GM15510 (cell line): Measurements from ENCODE around the gene KAT7.

ENCODE experiments used
- POLR2A ChIP-seq: IDR thresholded peaks from 3 replicates; pipeline ENCODE4 v1.6.1; 2011; ENCODE audit warnings: borderline replicate concordance; ENCODE audit not compliant: insufficient read length; ENCODE audit errors: extremely low read depth

KAT7 gene

DNA sequence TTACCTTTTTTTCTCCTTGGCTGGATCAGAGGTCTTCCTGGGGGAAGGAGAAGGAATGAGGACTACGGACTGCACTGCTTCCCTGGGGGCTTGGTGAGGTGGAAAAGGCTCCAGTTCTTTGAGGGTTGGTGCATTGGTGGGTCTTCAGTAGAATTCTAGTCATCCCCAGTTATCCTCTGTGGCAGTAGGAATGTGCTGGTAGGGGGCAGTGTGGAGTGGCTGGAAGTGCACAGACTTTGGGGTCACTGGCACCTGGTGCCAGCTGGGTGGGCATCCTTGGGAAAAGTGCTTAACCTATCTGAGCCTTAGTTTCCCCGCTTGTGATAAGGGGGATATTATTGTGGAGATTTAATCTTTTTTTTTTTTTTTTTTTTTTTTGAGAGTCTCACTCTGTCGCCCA, 53.1 kb downstream of the KAT7 start:
- TF ChIP-seq POLR2A, result no peak

DNA sequence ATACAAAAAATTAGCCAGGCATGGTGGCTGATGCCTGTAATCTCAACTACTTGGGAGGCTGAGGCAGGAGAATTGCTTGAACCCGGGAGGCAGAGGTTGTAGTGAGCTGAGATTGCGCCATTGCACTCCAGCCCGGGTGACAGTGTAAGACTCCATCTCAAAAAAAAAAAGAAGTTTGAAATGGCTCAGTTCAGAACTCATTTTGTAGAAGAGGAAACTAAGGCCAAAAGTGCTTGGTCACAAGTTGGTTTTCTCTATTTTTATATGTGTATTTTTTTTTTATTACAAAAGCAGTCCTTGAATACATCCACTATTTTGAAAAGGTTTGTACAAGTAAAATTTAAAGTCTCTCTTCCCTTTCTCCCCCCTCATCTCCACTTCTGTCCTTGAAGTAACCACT, 53.9 kb downstream of the KAT7 start:
- TF ChIP-seq POLR2A, result no peak

DNA sequence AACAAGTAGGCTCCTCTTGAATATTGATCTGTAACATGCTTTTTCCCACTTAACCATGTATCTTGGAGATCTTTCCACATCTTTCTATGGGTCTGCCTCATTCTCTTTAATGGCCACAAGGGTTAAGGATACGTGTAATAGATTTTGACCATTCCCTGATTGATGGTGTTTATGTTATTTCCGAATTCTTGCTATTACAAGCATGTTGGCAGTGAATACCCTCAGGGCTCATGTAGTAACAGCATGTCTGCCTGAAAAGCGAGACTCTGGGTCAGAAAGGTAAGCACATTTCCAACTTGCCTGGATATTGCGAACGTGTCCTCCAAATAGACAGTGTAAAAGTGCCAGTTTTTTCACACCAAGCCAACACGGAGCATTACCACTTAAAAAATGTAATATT, 54.4 kb downstream of the KAT7 start:
- TF ChIP-seq POLR2A, result no peak

DNA sequence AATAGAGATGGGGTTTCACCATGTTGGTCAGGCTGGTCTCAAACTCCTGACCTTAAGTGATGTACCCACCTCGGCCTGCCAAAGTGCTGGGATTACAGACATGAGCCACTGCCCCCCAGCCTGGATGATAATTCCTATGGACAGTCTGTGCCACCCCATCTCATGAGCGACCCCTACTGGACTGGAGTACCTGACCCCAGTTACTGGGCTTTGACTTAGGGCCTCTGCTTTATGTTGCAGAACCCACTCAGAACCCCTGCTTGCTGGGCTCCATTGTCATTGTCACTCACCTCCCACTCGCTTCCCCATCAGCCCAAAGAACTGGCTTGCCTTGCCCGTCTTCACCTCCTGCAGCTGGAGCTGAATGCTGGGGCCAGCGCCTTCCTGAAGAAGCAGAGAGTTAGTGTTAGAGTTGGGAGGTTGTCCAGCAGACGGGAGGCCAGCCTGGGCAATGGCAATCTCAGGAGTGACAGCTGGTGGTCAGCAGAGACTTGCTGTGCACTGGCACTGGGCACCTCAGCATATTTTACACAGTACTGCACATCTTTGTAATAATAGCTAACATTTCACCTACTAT, 55.4 kb downstream of the KAT7 start:
- TF ChIP-seq POLR2A, result no peak

DNA sequence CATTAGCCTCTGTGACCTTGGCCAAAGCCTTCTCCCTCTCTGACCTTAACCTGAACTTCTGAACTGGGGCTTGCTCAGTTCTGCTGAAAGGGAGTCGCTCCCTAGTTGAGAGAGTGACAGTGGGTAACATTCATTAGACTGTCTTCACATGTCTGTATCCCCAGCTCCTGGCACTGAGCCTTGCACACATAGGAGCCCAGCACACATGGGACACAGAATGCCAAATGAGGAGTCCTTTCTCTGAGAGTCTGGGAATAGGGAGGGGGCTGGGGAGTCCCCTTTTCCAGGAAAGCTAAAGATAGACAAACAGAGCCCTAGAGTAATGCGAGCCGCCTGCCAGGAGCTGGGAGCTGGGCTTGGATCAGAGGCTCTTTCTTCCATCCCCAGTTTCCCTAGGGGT, 56.8 kb downstream of the KAT7 start:
- TF ChIP-seq POLR2A, result no peak

DNA sequence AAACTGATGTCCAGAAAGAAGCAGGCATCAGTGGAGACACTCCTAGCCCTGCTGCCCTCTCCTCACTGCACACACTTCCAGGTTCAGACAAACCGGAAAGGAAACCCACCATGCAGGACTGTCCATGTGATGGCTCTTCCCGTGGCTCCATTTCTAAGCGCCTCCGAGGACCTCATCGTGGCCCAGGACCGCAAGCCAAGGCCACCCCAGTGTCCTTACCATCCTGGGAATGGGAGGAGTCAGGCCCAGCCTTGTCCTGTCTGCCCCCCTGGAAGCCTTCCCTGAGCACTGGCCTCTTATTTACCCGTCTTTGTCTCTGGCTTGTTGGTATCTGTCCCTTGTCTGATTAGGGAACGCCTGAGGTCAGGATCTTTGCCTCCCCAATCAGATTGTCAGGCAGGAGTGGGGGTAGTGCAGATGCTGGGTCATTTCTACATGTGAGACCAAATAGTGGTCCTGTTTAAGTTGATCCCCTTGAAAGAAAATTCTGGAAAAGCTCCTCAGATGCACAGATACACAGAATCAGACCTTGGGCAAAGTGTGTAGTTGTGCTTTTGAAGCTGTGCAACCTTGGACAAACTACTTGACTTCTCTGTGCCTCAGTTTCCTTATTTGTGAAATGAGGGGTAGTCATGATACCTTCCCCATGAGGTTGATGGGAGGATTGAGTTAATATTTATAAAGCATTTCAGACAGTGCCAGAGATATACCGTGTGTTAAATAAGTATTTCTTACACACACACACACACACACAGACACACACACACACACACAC, 58.6 kb downstream of the KAT7 start:
- TF ChIP-seq POLR2A, result no peak

DNA sequence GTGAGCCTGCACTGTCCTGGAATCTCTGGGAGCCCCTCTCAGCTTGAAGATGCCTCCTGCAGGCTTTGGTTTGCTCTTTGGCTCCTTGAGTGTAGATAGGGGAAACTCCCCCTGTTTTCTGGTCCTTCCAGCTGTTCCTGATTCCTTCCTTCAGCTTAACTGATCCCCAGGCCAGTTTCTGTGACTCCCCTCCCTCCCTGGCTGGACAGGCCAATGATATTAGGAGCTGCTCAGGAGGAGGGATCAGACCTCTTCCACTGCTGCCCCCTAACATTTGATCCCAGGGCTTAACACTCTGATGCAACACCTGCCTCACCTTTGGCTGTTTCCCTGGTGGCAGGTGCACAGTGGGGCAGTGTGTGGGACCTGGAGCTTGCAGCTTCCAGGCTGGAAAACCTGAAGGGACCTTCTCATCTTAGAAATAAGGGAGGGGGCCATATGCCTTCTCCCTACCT, 59.6 kb downstream of the KAT7 start, which contains the start of gene TAC4:
Gene TAC4, minus strand, starts transcription at position 51 of the 455 bp plus-strand sequence. CDS start 52 bp downstream, outside the sequence.
- no peak for TF ChIP-seq POLR2A

DNA sequence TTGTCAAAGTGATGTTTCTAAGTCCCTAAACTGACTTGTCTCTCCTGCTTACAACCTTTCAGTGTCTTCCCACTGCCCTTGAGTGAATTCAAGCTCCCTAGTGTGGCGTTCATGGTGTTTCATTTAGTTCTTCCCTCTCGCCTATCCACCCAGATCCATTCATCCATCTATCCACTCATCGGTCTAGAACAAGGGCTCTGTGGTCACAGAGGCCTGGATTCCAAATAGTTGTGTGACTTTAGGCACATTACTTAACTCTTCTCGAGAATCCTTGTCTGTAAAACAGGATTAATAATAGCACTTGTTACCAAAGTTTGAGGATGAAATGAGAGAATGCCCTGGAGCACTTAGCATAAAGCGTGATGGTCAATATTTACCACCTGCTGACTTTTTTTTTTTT, 60.3 kb downstream of the KAT7 start:
- no peak for TF ChIP-seq POLR2A

DNA sequence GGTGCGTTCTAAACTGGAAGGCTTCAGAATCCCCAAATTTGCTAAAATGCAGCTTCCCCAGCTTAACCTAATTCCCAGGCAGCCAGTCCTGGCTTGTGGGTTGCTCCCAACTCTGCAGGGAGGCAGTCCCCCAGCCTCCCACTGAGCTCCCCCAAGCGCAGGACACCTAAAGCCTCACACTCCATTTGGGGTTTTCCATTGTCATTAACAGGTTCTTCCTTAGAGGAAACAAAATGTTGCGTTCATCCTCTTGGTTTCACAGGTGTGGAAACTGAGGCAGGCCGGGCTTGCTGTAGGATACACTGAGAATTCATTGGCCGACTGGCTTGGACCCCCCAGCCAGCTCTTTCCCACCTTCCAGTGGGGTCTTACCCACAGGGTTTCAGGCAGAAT, 61.7 kb downstream of the KAT7 start:
- no peak for TF ChIP-seq POLR2A

DNA sequence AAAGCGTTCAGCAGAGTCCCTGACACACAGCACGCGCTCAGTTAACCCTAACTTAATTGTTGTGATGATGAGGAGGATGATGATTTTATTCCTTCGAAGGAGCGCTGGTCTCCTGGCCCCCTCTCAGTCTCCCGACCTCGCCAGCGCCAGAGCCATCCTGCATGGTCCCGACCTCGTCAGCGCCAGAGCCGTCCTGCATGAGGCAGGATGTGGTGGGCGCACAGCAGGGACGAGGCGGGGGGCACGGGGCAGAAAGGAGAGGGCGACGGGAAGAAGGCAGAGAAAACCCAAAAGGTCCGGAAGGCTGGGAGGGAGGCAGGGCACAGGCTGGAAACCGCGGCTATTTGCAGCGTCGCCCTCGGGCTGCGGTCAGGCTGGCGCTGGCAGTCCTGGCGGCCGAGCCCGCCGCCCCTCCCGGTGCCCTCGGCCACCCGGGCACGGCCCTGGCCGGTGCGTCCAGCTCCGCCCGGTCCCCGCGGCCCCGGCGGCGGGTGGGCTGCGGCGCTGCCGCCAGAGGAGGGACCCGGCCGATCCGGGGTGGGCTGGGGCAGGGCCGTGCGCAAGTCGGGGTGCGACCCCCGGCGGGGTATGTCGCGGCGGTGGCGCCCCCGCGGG, 62.4 kb downstream of the KAT7 start:
- TF ChIP-seq POLR2A, result no peak

DNA sequence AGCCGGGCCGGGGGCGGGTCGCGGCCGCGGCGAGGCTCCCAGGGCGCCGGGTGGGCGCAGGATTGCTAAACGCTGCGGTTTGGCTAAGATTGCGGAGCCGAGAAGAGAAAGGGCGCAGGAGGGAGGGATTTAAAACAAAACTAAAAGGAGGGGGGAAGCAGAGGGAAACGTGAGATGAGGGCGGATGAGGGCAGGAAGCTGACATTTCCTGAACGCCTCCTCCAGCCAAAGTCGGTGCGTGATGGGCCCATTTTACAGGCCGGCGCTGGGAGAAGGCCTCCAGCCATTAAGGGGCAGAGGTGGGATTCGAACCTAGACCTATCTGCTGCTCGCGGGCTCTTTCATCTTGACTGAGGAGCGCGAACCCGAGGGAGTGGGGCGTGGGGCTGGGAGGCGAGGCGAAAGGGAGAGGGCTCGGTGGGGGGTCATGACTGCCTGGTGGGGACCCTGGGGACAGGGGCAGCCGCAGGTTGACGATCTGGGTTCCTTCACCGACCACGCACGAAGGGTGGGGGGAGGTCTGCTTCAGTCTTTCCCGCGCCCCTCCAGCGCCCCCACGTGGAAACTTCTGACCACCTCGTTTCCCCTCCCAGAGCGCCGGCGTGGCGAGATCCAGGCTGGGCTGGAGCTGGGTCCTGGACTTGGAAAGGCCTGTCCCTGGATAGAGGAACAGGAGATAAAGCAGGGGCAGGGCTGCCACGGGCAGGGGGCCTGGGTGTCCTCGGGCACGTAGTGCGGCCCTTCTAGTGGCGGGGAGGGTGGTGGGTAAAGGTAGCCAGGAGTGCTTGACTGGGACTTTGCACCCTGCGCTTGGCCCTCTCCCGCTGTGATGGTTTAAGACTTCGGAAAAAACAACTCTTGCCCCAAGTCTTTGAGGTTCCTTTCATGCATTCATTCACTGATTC, 63.2 kb downstream of the KAT7 start:
- TF ChIP-seq POLR2A, result no peak

DNA sequence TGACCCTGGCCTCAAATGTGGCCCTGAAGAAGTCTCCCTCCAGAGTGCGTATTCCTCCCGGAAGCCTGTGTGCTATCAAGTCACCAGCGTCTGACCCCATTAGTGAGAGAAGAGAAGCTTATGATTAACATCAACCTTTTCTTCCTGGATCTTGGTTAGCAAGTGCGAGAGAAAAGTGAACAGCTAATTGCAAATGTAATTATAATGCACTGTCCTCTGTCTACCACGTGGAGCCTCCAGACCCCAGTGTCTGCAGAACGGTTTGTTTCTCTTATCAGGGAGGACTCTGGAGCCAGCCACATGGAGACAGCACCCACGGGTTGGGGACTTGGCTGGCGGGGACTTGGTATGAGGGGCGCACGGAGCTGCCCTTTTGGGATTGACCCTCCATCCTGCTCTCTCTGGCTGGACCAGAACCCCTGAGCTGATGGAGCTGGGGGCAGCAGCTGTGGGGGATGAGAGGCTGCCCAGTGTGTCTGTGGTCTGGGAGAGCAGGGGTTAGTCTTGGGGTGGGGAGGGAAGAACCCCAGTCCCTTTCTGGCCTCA, 65.1 kb downstream of the KAT7 start:
- no peak for TF ChIP-seq POLR2A

DNA sequence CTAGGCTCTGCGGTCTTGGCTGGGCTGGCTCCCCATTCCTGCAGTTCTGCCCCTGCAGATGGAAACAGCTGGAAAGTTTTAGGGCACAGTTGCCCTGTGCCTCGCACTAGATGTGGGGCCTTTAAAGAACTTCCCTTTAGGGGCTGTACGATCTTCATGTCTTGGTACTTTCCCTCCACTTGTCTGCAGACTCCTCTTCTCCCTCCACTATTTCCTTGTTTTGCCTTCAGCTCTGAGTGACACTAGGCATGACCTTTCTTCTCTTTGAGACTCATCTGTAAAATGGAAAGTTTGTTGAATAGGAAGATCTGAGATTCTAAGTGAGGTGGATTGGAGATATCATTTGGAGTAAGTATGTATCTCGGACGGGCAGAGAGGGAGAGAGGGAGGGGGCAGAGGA, 65.6 kb downstream of the KAT7 start:
- TF ChIP-seq POLR2A, result no peak

DNA sequence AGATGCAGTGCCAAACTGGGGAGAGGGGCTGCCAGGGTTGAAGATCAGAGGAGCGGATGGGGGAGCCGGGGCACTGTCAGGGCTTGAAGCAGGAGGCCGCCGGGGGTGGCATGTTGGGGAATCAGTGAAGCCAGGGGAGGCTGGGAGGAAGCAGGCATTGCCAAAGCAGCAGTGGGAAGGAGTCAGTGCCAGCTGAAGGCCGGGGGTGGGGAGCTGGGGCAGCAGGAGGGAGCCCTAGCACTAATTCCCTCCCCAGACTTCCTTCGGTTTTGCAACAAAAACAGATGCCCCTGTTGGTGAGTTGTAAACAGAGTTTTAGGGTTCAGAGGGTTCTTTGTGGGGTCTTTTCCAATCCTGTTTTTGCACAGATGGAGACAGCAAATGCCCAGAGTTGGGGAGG, 70.3 kb downstream of the KAT7 start:
- no peak for TF ChIP-seq POLR2A
